Measurements from ENCODE around the gene IFNLR1.

DNA sequence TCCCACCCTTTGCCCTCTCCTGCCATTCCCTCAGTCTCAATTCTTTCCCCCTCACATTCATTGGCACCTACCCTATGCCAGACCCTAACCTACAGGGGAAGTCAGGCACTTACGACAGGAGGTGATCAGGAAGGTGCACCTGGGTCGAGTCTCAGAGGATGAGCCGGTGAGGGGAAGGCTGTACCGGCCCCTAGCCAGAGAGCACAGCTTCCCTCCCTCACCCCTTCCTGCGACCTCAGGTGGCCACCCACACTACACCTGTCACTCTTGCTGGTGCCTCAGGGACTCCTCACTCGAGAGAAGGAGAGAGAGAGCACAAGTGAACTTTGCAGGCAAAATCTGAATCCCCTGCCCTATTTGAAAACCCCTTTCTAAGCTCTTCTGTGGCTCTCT lies 73.5 kb downstream of the IFNLR1 start:
- no peak for TF ChIP-seq ZFP30 (CRISPR knock-in tag; IDR thresholded peaks at IDR 0.05)
- TF ChIP-seq, protein P1, sequence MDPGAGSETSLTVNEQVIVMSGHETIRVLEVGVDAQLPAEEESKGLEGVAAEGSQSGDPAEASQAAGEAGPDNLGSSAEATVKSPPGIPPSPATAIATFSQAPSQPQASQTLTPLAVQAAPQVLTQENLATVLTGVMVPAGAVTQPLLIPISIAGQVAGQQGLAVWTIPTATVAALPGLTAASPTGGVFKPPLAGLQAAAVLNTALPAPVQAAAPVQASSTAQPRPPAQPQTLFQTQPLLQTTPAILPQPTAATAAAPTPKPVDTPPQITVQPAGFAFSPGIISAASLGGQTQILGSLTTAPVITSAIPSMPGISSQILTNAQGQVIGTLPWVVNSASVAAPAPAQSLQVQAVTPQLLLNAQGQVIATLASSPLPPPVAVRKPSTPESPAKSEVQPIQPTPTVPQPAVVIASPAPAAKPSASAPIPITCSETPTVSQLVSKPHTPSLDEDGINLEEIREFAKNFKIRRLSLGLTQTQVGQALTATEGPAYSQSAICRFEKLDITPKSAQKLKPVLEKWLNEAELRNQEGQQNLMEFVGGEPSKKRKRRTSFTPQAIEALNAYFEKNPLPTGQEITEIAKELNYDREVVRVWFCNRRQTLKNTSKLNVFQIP (CRISPR knock-in tag; IDR thresholded peaks at IDR 0.05; ENCODE audit: borderline replicate concordance, low read depth): no peak
- TF ChIP-seq PPARA (CRISPR knock-in tag; IDR thresholded peaks at IDR 0.05; ENCODE audit: borderline replicate concordance): no peak
- no peak for TF ChIP-seq ISL1 (CRISPR knock-in tag; IDR thresholded peaks at IDR 0.05)
- TF ChIP-seq RARB (CRISPR knock-in tag; IDR thresholded peaks at IDR 0.05): no peak
- TF ChIP-seq TOX (CRISPR knock-in tag; IDR thresholded peaks at IDR 0.05; ENCODE audit: borderline replicate concordance): no peak
- TF ChIP-seq ESRRG (CRISPR knock-in tag; IDR thresholded peaks at IDR 0.05): no peak

Data from SK-N-SH treated with all-trans-retinoic acid at 6 μM for 48 hours (cell line).